ENCODE data around the gene GPR137C. TPM values are rescaled to one million over a fixed set of nuclear protein-coding genes. Genes with fewer than 3 reads are reported as not detected.
"Not testable (repeated sequence)": the region's sequence is repeated elsewhere in the genome, so short reads cannot be mapped to it uniquely, and the experiment has no call there.

Gene GPR137C
- total RNA-seq, 1 donor from 2014 or later: 0.07 TPM

- Mint-ChIP-seq H3K4me1 (peaks cover 24% of the 10 kb centered on the region), H3K36me3 (ENCODE audit: low read depth) (peaks cover 10% of the 10 kb centered on the region), H3K4me3 (no peak overlapping the region), H3K27me3 (no peaks in the 10 kb centered on the region), H3K27ac (no peak overlapping the region), H3K9me3 (no peaks in the 10 kb centered on the region)
- DNase-seq: no peak
- intact Hi-C loops (cut with micrococcal nuclease): no loop called here
These were observed 5.1 kb upstream of the GPR137C start for GRCh38 chr14:52547526-52547925.

GRCh38 chr14:52550661-52551060, 2.0 kb upstream of the GPR137C start:
- Mint-ChIP-seq H3K9me3 (no peaks in the 10 kb centered on the region), H3K4me3 (peak overlapping the region; percentile 87), H3K36me3 (ENCODE audit: low read depth) (peaks cover 5% of the 10 kb centered on the region), H3K27ac (no peak overlapping the region), H3K4me1 (peaks cover 29% of the 10 kb centered on the region), H3K27me3 (peaks cover 14% of the 10 kb centered on the region)
- intact Hi-C loops (cut with micrococcal nuclease): loop anchor here (2.0 to 10.0 kb wide), 5 partner anchors 20 to 1456 kb away; partner anchors contain the start of genes FRMD6 and TRIM9
- DNase-seq: no peak

- Mint-ChIP-seq H3K9me3 (no peaks in the 10 kb centered on the region), H3K4me3 (peak overlapping the region; percentile 87), H3K27me3 (peaks cover 19% of the 10 kb centered on the region), H3K27ac (no peak overlapping the region), H3K4me1 (peaks cover 29% of the 10 kb centered on the region), H3K36me3 (ENCODE audit: low read depth) (peaks cover 5% of the 10 kb centered on the region)
- DNase-seq: no peak
- intact Hi-C loops (cut with micrococcal nuclease): loop anchor here (2.0 to 10.0 kb wide), 5 partner anchors 20 to 1456 kb away; partner anchors contain the start of genes FRMD6 and TRIM9
These were observed 1.4 kb upstream of the GPR137C start for GRCh38 chr14:52551205-52551604.

GRCh38 chr14:52551696-52552062, 957 bp upstream of the GPR137C start:
- intact Hi-C loops (cut with micrococcal nuclease): loop anchor here (1.0 to 10.0 kb wide), 12 partner anchors 21 to 1457 kb away; partner anchors contain the start of genes ERO1A, FRMD6, GNPNAT1 and PSMC6
- Mint-ChIP-seq H3K27me3 (peaks cover 24% of the 10 kb centered on the region), H3K9me3 (no peaks in the 10 kb centered on the region), H3K36me3 (ENCODE audit: low read depth) (peaks cover 5% of the 10 kb centered on the region), H3K4me3 (peak overlapping the region; percentile 87), H3K4me1 (peaks cover 29% of the 10 kb centered on the region), H3K27ac (peak overlapping the region; percentile 77)
- no peak for DNase-seq

GRCh38 chr14:52553002-52553670, 500 bp downstream of the GPR137C start:
- H3K27me3 Mint-ChIP-seq: peaks cover 36% of the 10 kb centered on the region
- peaks cover 3% of the 10 kb centered on the region for H3K36me3 Mint-ChIP-seq (ENCODE audit: low read depth)
- DNase-seq: peak; percentile 84
- H3K4me3 Mint-ChIP-seq: peak overlapping the region; percentile 93
- H3K9me3 Mint-ChIP-seq: no peaks in the 10 kb centered on the region
- intact Hi-C loops (cut with micrococcal nuclease): loop anchor here (2.0 to 10.0 kb wide), 7 partner anchors 89 to 1458 kb away; partner anchors contain the start of genes FRMD6, PTGER2, RTRAF and TRIM9
- peaks cover 25% of the 10 kb centered on the region for H3K4me1 Mint-ChIP-seq
- H3K27ac Mint-ChIP-seq: peak overlapping the region; percentile 72

- peak; percentile 90 for DNase-seq
- peaks cover 41% of the 10 kb centered on the region for H3K27me3 Mint-ChIP-seq
- H3K27ac Mint-ChIP-seq: peak overlapping the region; percentile 72
- intact Hi-C loops (cut with micrococcal nuclease): loop anchor here (2.0 to 10.0 kb wide), 7 partner anchors 88 to 1459 kb away; partner anchors contain the start of genes FRMD6, PTGER2, RTRAF and TRIM9
- no peaks in the 10 kb centered on the region for H3K9me3 Mint-ChIP-seq
- peak overlapping the region; percentile 93 for H3K4me3 Mint-ChIP-seq
- H3K4me1 Mint-ChIP-seq: peaks cover 25% of the 10 kb centered on the region
- H3K36me3 Mint-ChIP-seq (ENCODE audit: low read depth): peaks cover 3% of the 10 kb centered on the region
These were observed 1.3 kb downstream of the GPR137C start for GRCh38 chr14:52553671-52554575.

GRCh38 chr14:52558688-52559087, 6.1 kb downstream of the GPR137C start:
- Mint-ChIP-seq H3K9me3 (no peaks in the 10 kb centered on the region), H3K36me3 (ENCODE audit: low read depth) (no peaks in the 10 kb centered on the region), H3K27ac (no peak overlapping the region), H3K4me1 (peaks cover 3% of the 10 kb centered on the region), H3K4me3 (no peak overlapping the region), H3K27me3 (peaks cover 64% of the 10 kb centered on the region)
- no peak for DNase-seq
- intact Hi-C loops (cut with micrococcal nuclease): loop anchor here (10.0 kb wide), 1 partner anchor 1464 kb away; the partner anchor contains the start of gene TRIM9

- no peaks in the 10 kb centered on the region for H3K36me3 Mint-ChIP-seq (ENCODE audit: low read depth)
- H3K4me1 Mint-ChIP-seq: no peaks in the 10 kb centered on the region
- peaks cover 45% of the 10 kb centered on the region for H3K27me3 Mint-ChIP-seq
- no peak overlapping the region for H3K4me3 Mint-ChIP-seq
- DNase-seq: no peak
- no peaks in the 10 kb centered on the region for H3K9me3 Mint-ChIP-seq
- no peak overlapping the region for H3K27ac Mint-ChIP-seq
- intact Hi-C loops (cut with micrococcal nuclease): no loop called here
These were observed 10.5 kb downstream of the GPR137C start for GRCh38 chr14:52563120-52563519.

GRCh38 chr14:52568454-52568853, 15.8 kb downstream of the GPR137C start:
- H3K36me3 Mint-ChIP-seq (ENCODE audit: low read depth); intact Hi-C loops (cut with micrococcal nuclease); H3K4me1 Mint-ChIP-seq; H3K4me3 Mint-ChIP-seq; H3K27ac Mint-ChIP-seq: not testable (repeated sequence)
- peak; percentile 39 for DNase-seq
- Mint-ChIP-seq H3K27me3 (peaks cover 29% of the 10 kb centered on the region), H3K9me3 (peaks cover 30% of the 10 kb centered on the region)

GRCh38 chr14:52575858-52576257, 23.2 kb downstream of the GPR137C start:
- H3K4me3 Mint-ChIP-seq: no peak overlapping the region
- no peak overlapping the region for H3K27ac Mint-ChIP-seq
- no peaks in the 10 kb centered on the region for H3K36me3 Mint-ChIP-seq (ENCODE audit: low read depth)
- H3K4me1 Mint-ChIP-seq: no peaks in the 10 kb centered on the region
- intact Hi-C loops (cut with micrococcal nuclease): no loop called here
- DNase-seq: no peak
- H3K9me3 Mint-ChIP-seq: peaks cover 20% of the 10 kb centered on the region
- peaks cover 18% of the 10 kb centered on the region for H3K27me3 Mint-ChIP-seq

- no peak for DNase-seq
These were observed 30.9 kb downstream of the GPR137C start for GRCh38 chr14:52583544-52583943.

GRCh38 chr14:52589646-52590045, 37.0 kb downstream of the GPR137C start:
- no peak for DNase-seq
- H3K9me3 Mint-ChIP-seq: peaks cover 19% of the 10 kb centered on the region

More at GRCh38 chr14:52583544-52583943, 30.9 kb downstream of the GPR137C start:
- intact Hi-C loops (cut with micrococcal nuclease): no loop called here
- Mint-ChIP-seq H3K4me3 (no peak overlapping the region), H3K27ac (no peak overlapping the region), H3K4me1 (no peaks in the 10 kb centered on the region), H3K9me3 (no peaks in the 10 kb centered on the region), H3K36me3 (ENCODE audit: low read depth) (no peaks in the 10 kb centered on the region), H3K27me3 (peaks cover 22% of the 10 kb centered on the region)

GRCh38 chr14:52590318-52590717, 37.7 kb downstream of the GPR137C start:
- H3K27me3 Mint-ChIP-seq: peaks cover 25% of the 10 kb centered on the region
- intact Hi-C loops (cut with micrococcal nuclease): no loop called here
- no peak overlapping the region for H3K27ac Mint-ChIP-seq
- H3K4me3 Mint-ChIP-seq: no peak overlapping the region
- H3K4me1 Mint-ChIP-seq: no peaks in the 10 kb centered on the region
- peaks cover 19% of the 10 kb centered on the region for H3K9me3 Mint-ChIP-seq
- no peaks in the 10 kb centered on the region for H3K36me3 Mint-ChIP-seq (ENCODE audit: low read depth)
- DNase-seq: no peak

More at GRCh38 chr14:52589646-52590045, 37.0 kb downstream of the GPR137C start:
- intact Hi-C loops (cut with micrococcal nuclease): no loop called here
- no peak overlapping the region for H3K27ac Mint-ChIP-seq
- H3K4me3 Mint-ChIP-seq: no peak overlapping the region
- peaks cover 29% of the 10 kb centered on the region for H3K27me3 Mint-ChIP-seq
- no peaks in the 10 kb centered on the region for H3K36me3 Mint-ChIP-seq (ENCODE audit: low read depth)
- H3K4me1 Mint-ChIP-seq: no peaks in the 10 kb centered on the region

- Mint-ChIP-seq H3K27me3 (peaks cover 27% of the 10 kb centered on the region), H3K4me3 (no peak overlapping the region), H3K9me3 (peaks cover 24% of the 10 kb centered on the region), H3K27ac (no peak overlapping the region), H3K4me1 (no peaks in the 10 kb centered on the region), H3K36me3 (ENCODE audit: low read depth) (no peaks in the 10 kb centered on the region)
- intact Hi-C loops (cut with micrococcal nuclease): no loop called here
- peak; percentile 41 for DNase-seq
These were observed 43.7 kb downstream of the GPR137C start for GRCh38 chr14:52596320-52596719.
